RWPE2 (cell line): ENCODE data around the gene STX1B.

Source experiments
- ATAC-seq: fragments of 200-7000 bp; cut with Tn5 transposase; 3 replicates; pipeline ENCODE4 v1.9.1; 2021; ENCODE audit warnings: low read depth
- DNase-seq: peaks from one replicate; pipeline ENCODE4 v3.0.0-alpha.2; 2020; ENCODE audit warnings: low spot score
- H3K27ac ChIP-seq: fragments of 450-650 bp; 2 replicates; pipeline ENCODE4 v1.5.1; 2017; ENCODE audit warnings: mild to moderate bottlenecking; ENCODE audit not compliant: poor library complexity, severe bottlenecking
- H3K27me3 ChIP-seq: fragments of 250-450 bp; sonication (Bioruptor Pico); 2 replicates; pipeline ENCODE4 v1.5.1; 2021; ENCODE audit warnings: mild to moderate bottlenecking, moderate library complexity; ENCODE audit not compliant: insufficient read depth, poor library complexity, severe bottlenecking
- H3K36me3 ChIP-seq: fragments of 250-450 bp; sonication (Bioruptor Pico); 2 replicates; pipeline ENCODE4 v1.5.1; 2020; ENCODE audit warnings: low read depth, mild to moderate bottlenecking, moderate library complexity
- H3K4me1 ChIP-seq: fragments of 250-450 bp; sonication (Bioruptor Pico); 2 replicates; pipeline ENCODE4 v1.5.1; 2021; ENCODE audit warnings: mild to moderate bottlenecking, moderate library complexity; ENCODE audit not compliant: insufficient read depth, poor library complexity, severe bottlenecking
- H3K4me3 ChIP-seq: fragments of 250-450 bp; sonication (Bioruptor Pico); 2 replicates; pipeline ENCODE4 v1.5.1; 2021; ENCODE audit warnings: mild to moderate bottlenecking, moderate library complexity; ENCODE audit not compliant: severe bottlenecking
- H3K9me3 ChIP-seq: fragments of 250-450 bp; sonication (Bioruptor Pico); 2 replicates; pipeline ENCODE4 v1.5.1; 2021; ENCODE audit warnings: mild to moderate bottlenecking, moderate library complexity; ENCODE audit not compliant: severe bottlenecking
- TF ChIP-seq, protein P1 (sequence below): fragments of 450-650 bp; IDR thresholded peaks from one replicate; pipeline ENCODE4 v1.5.1; 2017; ENCODE audit warnings: mild to moderate bottlenecking, moderate library complexity; ENCODE audit not compliant: poor library complexity, severe bottlenecking

The STX1B gene

DNA sequence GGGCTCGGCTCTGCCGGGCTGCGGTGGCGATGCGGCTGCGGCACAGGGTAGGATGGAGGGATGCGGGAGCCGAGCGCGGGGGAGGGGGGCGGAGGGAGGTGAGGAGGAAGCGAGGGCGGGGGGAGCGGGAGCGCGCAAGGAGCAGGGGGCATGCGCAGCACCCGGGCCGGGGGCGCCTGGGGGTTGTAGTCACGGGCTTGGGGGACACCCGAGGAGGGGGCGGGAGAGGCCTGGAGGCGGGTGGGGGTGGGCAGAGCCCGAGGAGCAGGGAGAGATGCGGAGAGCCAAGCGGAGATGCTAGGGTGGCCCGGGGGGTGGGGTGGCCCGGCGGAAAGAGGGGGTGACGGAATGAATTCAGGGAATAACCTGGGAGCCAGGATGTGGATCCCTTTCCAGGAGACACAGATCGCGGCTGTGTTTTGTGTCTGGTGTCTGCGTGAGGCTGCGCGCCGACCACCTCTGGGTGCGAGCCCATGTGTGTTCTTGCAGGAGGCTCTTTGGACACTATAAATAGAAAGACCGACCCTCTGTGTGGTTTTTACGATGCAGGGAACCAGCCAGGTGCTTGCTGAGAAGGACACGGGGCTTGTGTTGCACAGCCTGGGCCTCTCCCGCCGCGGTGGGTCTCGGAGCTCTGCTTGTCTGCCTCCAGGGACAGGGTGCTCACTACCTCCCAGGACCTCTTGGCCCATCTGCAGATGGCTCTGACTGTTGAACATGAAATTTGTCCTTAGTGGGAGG lies at the start of gene STX1B:
Gene STX1B, minus strand, starts transcription at position 54 of the 741 bp plus-strand sequence. CDS start 242 bp downstream, outside the sequence.
- Histone ChIP-seq H3K4me1 (peaks cover 4% of the 10 kb centered on the region), H3K27me3 (peaks cover 13% of the 10 kb centered on the region), H3K9me3 (no peaks in the 10 kb centered on the region), H3K4me3 (no peak within 1 kb of the TSS), H3K36me3 (no peaks in the 10 kb centered on the region), H3K27ac (no peak within 1 kb of the TSS)
- no peak; the same call in 2 of the 3 replicates for ATAC-seq
- DNase-seq, result no peak
- TF ChIP-seq, protein P1, sequence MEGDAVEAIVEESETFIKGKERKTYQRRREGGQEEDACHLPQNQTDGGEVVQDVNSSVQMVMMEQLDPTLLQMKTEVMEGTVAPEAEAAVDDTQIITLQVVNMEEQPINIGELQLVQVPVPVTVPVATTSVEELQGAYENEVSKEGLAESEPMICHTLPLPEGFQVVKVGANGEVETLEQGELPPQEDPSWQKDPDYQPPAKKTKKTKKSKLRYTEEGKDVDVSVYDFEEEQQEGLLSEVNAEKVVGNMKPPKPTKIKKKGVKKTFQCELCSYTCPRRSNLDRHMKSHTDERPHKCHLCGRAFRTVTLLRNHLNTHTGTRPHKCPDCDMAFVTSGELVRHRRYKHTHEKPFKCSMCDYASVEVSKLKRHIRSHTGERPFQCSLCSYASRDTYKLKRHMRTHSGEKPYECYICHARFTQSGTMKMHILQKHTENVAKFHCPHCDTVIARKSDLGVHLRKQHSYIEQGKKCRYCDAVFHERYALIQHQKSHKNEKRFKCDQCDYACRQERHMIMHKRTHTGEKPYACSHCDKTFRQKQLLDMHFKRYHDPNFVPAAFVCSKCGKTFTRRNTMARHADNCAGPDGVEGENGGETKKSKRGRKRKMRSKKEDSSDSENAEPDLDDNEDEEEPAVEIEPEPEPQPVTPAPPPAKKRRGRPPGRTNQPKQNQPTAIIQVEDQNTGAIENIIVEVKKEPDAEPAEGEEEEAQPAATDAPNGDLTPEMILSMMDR, result no peak

- TF ChIP-seq, protein P1, result no peak
- no peaks in the 10 kb centered on the region for H3K9me3 ChIP-seq
- H3K4me1 ChIP-seq, result peaks cover 12% of the 10 kb centered on the region
- no peak for DNase-seq
- peaks cover 7% of the 10 kb centered on the region; the same call in 1 of the 2 replicates for H3K36me3 ChIP-seq
- H3K4me3 ChIP-seq, result no peak overlapping the region
- no peak for ATAC-seq
- H3K27ac ChIP-seq, result no peak overlapping the region
- H3K27me3 ChIP-seq, result no peaks in the 10 kb centered on the region
These were observed 45.2 kb upstream of the STX1B start for GRCh38 chr16:31055613-31056012.

DNA sequence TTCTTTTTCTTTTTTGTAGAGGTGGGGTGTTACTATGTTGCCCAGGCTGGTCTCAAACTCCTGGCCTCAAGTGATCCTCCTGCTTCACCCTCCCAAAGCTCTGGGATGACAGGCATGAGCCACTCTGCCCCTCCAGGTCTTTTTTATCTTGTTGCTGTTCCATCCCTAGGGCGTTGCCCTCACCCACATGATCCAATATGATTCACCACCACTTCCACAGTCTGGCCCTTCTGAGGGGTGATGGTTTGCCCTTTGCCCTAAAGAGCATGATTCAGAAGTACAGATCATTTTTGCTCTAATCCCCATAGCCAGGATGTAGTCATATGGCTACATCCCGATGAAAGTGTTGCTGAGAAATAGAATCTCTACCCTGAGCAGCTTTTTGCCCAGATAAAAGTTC lies 41.7 kb upstream of the STX1B start:
- Histone ChIP-seq H3K27ac (peak overlapping the region; percentile 76), H3K36me3 (no peaks in the 10 kb centered on the region), H3K4me1 (peaks cover 12% of the 10 kb centered on the region), H3K4me3 (no peak overlapping the region), H3K27me3 (no peaks in the 10 kb centered on the region), H3K9me3 (no peaks in the 10 kb centered on the region)
- peak; percentile 80 for DNase-seq
- peak; percentile 100 for ATAC-seq
- TF ChIP-seq, protein P1, result no peak

DNA sequence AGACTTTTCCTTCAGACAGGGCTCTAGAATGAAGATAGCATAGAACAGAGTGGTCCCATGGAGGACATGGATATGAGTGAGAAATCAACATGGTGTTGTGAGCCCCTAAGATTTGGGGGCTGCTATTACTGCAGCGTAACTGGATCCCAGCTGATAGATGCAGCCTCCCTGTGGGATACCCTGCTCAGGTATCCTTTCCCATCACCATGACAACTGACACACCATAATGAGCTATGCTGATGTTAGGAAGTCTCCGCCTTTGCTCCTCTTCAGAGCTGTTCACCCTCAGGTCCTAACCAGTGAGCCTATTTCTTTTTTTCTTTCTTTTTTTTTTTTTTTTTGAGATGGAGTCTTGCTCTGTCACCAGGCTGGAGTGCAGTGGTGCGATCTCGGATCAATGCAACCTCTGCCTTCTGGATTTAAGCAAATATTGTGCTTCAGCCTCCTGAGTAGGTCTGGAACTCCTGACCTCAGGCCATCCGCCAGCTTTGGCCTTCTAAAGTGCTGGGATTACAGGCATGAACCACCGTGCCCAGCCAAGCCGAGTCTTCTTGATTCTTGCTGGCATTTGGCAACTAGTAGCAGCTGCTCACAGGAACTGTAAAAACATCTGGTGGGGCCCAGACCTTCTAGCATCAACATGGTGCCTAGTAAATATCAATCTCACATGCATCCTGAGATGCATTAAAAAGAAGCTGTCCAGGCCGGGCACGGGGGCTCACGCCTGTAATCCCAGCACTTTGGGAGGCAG lies 40.0 kb upstream of the STX1B start:
- TF ChIP-seq, protein P1, result no peak
- Histone ChIP-seq H3K4me1 (peaks cover 12% of the 10 kb centered on the region), H3K27me3 (no peaks in the 10 kb centered on the region), H3K4me3 (no peak overlapping the region), H3K36me3 (no peaks in the 10 kb centered on the region), H3K27ac (no peak overlapping the region), H3K9me3 (no peaks in the 10 kb centered on the region)
- no peak for ATAC-seq
- no peak for DNase-seq
